ENCODE measurements around the gene TNPO3.

- TF ChIP-seq, protein P1, sequence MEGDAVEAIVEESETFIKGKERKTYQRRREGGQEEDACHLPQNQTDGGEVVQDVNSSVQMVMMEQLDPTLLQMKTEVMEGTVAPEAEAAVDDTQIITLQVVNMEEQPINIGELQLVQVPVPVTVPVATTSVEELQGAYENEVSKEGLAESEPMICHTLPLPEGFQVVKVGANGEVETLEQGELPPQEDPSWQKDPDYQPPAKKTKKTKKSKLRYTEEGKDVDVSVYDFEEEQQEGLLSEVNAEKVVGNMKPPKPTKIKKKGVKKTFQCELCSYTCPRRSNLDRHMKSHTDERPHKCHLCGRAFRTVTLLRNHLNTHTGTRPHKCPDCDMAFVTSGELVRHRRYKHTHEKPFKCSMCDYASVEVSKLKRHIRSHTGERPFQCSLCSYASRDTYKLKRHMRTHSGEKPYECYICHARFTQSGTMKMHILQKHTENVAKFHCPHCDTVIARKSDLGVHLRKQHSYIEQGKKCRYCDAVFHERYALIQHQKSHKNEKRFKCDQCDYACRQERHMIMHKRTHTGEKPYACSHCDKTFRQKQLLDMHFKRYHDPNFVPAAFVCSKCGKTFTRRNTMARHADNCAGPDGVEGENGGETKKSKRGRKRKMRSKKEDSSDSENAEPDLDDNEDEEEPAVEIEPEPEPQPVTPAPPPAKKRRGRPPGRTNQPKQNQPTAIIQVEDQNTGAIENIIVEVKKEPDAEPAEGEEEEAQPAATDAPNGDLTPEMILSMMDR (IDR thresholded peaks at IDR 0.05; ENCODE audit: low read depth, low read length), result no peak
- TF ChIP-seq EZH2phosphoT487 (IDR thresholded peaks at IDR 0.05; ENCODE audit: low read depth), result no peak
Observed at GRCh38 chr7:129041142-129042085, 13.5 kb downstream of the TNPO3 start.

Data from OCI-LY3 (cell line).